Fibroblast of the aortic adventitia (primary cell): ENCODE data around the gene SEC31B. TPM values are rescaled to one million over a fixed set of nuclear protein-coding genes. Genes with fewer than 3 reads are reported as not detected.

ENCODE experiments used
- DNase-seq: peaks from one replicate; pipeline ENCODE4 v3.0.0-alpha.2; 2010; ENCODE audit warnings: low read depth
- H3K4me3 ChIP-seq: 2 replicates; pipeline ENCODE4 v1.5.1; 2011; ENCODE audit warnings: low read depth, mild to moderate bottlenecking, control low read depth, low read length, moderate library complexity
- total RNA-seq: library from RNA; depleted of rRNA; stranded (reverse); fragments of >200 nt; gene quantifications from 2 replicates; pipeline ENCODE4 v1.2.3, GENCODE V29; 2012; ENCODE audit warnings: low replicate concordance
- TF ChIP-seq, protein P1 (sequence below): IDR thresholded peaks from 2 replicates; pipeline ENCODE4 v1.5.1; 2011; ENCODE audit warnings: mild to moderate bottlenecking, low read length, control low read depth, inconsistent platforms; ENCODE audit not compliant: insufficient read depth

Gene SEC31B
- total RNA-seq, 1 donor, result 3.3 TPM

GRCh38 chr10:100565206-100565985 lies 45.7 kb upstream of the SEC31B start:
- no peak overlapping the region for H3K4me3 ChIP-seq
- no peak for DNase-seq
- TF ChIP-seq, protein P1, sequence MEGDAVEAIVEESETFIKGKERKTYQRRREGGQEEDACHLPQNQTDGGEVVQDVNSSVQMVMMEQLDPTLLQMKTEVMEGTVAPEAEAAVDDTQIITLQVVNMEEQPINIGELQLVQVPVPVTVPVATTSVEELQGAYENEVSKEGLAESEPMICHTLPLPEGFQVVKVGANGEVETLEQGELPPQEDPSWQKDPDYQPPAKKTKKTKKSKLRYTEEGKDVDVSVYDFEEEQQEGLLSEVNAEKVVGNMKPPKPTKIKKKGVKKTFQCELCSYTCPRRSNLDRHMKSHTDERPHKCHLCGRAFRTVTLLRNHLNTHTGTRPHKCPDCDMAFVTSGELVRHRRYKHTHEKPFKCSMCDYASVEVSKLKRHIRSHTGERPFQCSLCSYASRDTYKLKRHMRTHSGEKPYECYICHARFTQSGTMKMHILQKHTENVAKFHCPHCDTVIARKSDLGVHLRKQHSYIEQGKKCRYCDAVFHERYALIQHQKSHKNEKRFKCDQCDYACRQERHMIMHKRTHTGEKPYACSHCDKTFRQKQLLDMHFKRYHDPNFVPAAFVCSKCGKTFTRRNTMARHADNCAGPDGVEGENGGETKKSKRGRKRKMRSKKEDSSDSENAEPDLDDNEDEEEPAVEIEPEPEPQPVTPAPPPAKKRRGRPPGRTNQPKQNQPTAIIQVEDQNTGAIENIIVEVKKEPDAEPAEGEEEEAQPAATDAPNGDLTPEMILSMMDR, result no peak

DNA sequence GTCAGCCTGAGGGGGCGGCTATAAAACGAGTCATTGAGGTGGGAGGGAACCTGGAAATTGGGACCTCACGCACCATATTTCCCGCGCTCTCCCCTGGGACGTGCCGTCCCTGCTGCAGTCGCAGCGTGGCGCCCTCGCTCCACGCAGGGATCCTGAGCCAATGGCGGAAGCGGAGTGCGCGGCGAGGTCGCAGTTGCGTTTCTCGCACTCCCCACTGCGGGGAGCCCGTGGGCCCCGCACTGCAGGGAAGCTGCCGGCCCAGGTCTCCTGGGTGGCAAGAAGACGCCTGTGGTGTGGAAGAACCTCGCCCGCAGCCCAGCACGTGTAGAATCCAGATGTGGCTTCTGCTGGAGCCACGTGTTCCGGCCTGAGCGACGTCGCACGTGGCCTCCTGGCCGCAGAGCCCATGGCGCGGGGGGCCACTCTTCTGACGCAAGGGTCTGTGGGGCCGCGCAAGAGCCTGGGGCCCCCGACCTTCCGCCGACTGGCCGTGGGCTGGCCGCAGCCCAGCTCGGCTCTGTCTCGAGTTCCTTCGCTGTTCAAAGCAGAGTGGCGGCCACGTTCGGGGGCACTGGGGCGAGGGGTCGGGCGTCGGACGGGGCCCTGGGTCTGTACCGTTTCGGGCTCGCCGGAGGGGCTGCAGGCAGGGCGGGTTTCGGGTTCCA lies 42.5 kb upstream of the SEC31B start:
- TF ChIP-seq, protein P1, result peak; percentile 74
- peak; percentile 55 for DNase-seq
- no peak overlapping the region for H3K4me3 ChIP-seq

DNA sequence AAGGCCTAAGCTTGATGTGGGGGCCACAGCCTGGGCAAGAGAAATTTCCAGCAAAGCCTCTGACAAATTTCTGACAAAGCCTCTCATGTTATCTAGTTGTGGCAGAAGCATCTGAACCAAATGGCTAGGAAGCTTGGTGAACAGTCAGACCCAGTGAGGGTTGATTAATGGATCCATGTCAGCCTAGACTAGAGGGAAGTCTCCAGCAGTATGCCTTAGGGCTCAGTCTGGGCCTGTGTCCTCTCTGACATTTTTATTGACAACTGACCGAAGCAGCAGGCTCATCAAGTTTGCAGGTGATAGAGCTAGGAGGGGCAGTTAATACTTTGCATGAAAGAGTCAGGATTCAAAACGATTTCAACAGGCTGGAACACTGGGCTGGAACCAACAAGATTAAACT lies 41.3 kb upstream of the SEC31B start:
- DNase-seq, result no peak
- TF ChIP-seq, protein P1, result no peak

DNA sequence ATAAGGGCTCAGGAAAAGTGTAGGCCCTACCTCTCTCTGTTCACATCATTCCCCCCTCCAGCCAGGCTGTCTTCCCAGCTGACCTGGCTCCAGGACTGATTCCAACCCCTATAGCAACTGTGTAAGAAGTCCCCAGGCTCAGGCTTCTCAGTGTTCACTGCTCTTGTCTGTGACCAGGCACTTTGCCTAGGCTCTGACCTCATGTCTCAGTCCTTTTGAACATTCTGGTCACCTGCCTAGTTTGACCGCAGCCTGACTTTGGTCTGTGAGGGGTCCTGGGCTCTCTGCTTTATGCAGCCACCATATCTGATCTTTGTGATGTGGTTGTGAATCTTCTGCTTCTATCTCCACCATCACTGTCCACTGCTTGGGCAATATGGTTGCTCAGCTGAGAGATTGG lies 40.6 kb upstream of the SEC31B start:
- no peak for DNase-seq
- no peak overlapping the region for H3K4me3 ChIP-seq
- TF ChIP-seq, protein P1, result no peak

More for the DNA sequence above, 41.3 kb upstream of the SEC31B start:
- H3K4me3 ChIP-seq, result no peak overlapping the region

- no peak overlapping the region for H3K4me3 ChIP-seq
- no peak for DNase-seq
- TF ChIP-seq, protein P1, result no peak
Observed at GRCh38 chr10:100554902-100555301, 35.2 kb upstream of the SEC31B start.

- TF ChIP-seq, protein P1, result no peak
Observed at GRCh38 chr10:100553929-100554328, 34.3 kb upstream of the SEC31B start.

DNA sequence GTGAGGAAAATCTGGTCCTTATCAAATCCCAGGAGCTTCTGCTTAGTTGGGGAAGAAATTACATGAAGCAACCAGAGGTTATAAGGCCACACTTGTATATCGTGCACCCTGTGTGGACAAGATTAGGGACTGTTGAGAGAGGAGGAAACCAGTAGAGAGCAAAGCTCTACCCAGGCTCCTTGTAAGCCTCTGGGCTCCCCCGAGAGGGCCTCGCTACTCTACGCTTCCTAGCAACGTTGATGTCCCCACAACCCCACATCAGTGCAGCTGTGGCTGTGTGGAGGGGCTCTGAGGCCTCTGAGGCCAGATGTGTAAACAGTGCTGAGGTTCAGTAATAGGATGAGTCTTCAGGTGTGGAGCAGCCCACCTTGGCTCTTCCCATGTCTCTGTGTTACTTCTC lies 32.1 kb upstream of the SEC31B start:
- no peak for DNase-seq
- TF ChIP-seq, protein P1, result no peak
- no peak overlapping the region for H3K4me3 ChIP-seq

More at GRCh38 chr10:100553929-100554328, 34.3 kb upstream of the SEC31B start:
- DNase-seq, result no peak
- H3K4me3 ChIP-seq, result no peak overlapping the region
